Esophagus (tissue), 2 donors: ENCODE data around the gene ELFN2. TPM values are rescaled to one million over a fixed set of nuclear protein-coding genes. Genes with fewer than 3 reads are reported as not detected.

ENCODE experiments used
- H3K27ac ChIP-seq, 2 donors: one replicate each; pipeline ENCODE4 v1.5.1; 2013; ENCODE audit warnings: low read depth in 2 of 2, mild to moderate bottlenecking in 2 of 2, inconsistent platforms in 1 of 2, low read length in 1 of 2, moderate library complexity in 1 of 2
- H3K27me3 ChIP-seq, 2 donors: one replicate each; pipeline ENCODE4 v1.6.1; 2013; ENCODE audit warnings: low read length in 2 of 2, control low read depth in 1 of 2, mild to moderate bottlenecking in 1 of 2; ENCODE audit not compliant: insufficient read depth in 2 of 2, control insufficient read depth in 1 of 2
- H3K36me3 ChIP-seq, 2 donors: one replicate each; pipeline ENCODE4 v1.6.1; 2013; ENCODE audit warnings: low read length in 1 of 2; ENCODE audit not compliant: control insufficient read depth in 2 of 2, insufficient read depth in 2 of 2
- H3K4me1 ChIP-seq, 2 donors: one replicate each; pipeline ENCODE4 v1.6.1; 2013; ENCODE audit warnings: low read length in 1 of 2; ENCODE audit not compliant: control insufficient read depth in 2 of 2, insufficient read depth in 2 of 2
- H3K4me3 ChIP-seq, 2 donors: one replicate each; pipeline ENCODE4 v1.5.1; 2013; ENCODE audit warnings: low read length in 2 of 2, mild to moderate bottlenecking in 2 of 2, low read depth in 1 of 2, moderate library complexity in 1 of 2
- H3K9me3 ChIP-seq, 2 donors: one replicate each; pipeline ENCODE4 v1.6.1; 2013; ENCODE audit warnings: mild to moderate bottlenecking in 2 of 2, low read depth in 1 of 2, low read length in 1 of 2, moderate library complexity in 1 of 2; ENCODE audit not compliant: control insufficient read depth in 2 of 2, insufficient read depth in 1 of 2
- WGBS, 2 donors: extraction: QIAGEN DNeasy Blood & Tissue Kit; methylation state at CpG; one replicate each; pipeline ENCODE4 v1.1.7; 2013; 5-methylcytosine and 5-hydroxymethylcytosine counted together
- polyA plus RNA-seq, 2 donors: library from polyadenylated mRNA; stranded (reverse); fragments of 200-250 nt; gene quantifications; one replicate each; pipeline ENCODE4 v1.2.3, GENCODE V29; 2013
- donor health status: healthy with polysubstance abuse.
- donor health status: Bipolar disorder and iron deficiency.

The ELFN2 gene
- polyA plus RNA-seq, 2 donors, result 0.01 to 0.02 TPM

DNA sequence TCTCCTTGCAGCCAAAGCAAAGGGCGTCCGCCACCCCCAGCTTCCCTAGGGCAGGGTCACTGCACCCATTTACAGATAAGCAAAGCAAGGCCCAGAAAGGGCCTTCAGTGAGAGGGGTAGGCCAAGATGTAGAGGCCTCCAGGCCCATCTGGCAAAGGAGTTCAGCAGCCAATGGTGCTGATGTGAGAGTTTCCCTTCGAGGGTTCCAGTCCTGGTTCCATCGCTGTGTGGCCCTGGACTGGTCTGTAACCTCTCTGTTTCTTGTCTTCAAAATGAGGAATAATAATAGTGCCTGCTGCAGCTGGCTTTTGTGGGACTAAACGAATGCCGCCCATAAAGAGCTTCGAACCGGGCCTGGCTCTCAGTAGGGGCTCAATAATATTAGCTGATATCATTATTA lies 4.0 kb downstream of the ELFN2 start:
- no peak overlapping the region for H3K27ac ChIP-seq
- 84 to 96% methylated on average over 8 of the region's 8 CpGs for WGBS, 2 donors
- no peaks in the 10 kb centered on the region for H3K36me3 ChIP-seq
- peaks cover 0 to 2% of the 10 kb centered on the region in 2 donors for H3K9me3 ChIP-seq
- peaks cover 9 to 22% of the 10 kb centered on the region in 2 donors for H3K4me1 ChIP-seq
- H3K27me3 ChIP-seq, result peaks cover 8 to 35% of the 10 kb centered on the region in 2 donors
- H3K4me3 ChIP-seq, result no peak overlapping the region

DNA sequence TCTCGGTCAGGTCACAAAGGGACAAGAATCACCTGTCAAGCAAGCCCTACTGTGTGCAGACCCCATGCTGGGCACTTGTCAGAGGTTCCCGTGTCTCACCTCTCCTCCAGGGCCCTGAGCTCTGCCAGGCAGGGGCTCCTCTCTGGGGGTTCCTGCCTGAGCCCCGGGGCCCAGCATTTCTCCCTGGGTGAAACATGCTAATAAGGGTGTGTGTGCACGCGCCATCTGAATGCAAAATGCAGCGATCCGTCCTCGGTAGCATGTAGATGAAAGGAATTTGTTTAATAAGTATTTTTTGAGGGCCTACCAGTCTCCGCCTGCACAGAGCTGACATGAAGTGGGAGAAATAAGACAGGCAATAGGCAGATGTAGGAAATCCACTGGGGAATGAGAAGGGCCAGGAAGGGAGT lies 5.8 kb downstream of the ELFN2 start:
- Histone ChIP-seq H3K4me3 (no peak overlapping the region), H3K36me3 (no peaks in the 10 kb centered on the region), H3K27ac (no peak overlapping the region), H3K9me3 (peaks cover 0 to 2% of the 10 kb centered on the region in 2 donors), H3K4me1 (peaks cover 9 to 19% of the 10 kb centered on the region in 2 donors), H3K27me3 (peaks cover 8 to 21% of the 10 kb centered on the region in 2 donors)
- 58 to 68% methylated on average over 9 of the region's 9 CpGs for WGBS, 2 donors

- no peaks in the 10 kb centered on the region for H3K36me3 ChIP-seq
- WGBS, 2 donors, result 28 to 39% methylated on average over 18 of the region's 18 CpGs
- no peaks in the 10 kb centered on the region for H3K9me3 ChIP-seq
- H3K27ac ChIP-seq, result no peak overlapping the region
- H3K4me3 ChIP-seq, result no peak overlapping the region
- H3K27me3 ChIP-seq, result peaks cover 8 to 19% of the 10 kb centered on the region in 2 donors
- peaks cover 9 to 18% of the 10 kb centered on the region in 2 donors for H3K4me1 ChIP-seq
Measured at GRCh38 chr22:37420686-37421467, 6.4 kb downstream of the ELFN2 start.

DNA sequence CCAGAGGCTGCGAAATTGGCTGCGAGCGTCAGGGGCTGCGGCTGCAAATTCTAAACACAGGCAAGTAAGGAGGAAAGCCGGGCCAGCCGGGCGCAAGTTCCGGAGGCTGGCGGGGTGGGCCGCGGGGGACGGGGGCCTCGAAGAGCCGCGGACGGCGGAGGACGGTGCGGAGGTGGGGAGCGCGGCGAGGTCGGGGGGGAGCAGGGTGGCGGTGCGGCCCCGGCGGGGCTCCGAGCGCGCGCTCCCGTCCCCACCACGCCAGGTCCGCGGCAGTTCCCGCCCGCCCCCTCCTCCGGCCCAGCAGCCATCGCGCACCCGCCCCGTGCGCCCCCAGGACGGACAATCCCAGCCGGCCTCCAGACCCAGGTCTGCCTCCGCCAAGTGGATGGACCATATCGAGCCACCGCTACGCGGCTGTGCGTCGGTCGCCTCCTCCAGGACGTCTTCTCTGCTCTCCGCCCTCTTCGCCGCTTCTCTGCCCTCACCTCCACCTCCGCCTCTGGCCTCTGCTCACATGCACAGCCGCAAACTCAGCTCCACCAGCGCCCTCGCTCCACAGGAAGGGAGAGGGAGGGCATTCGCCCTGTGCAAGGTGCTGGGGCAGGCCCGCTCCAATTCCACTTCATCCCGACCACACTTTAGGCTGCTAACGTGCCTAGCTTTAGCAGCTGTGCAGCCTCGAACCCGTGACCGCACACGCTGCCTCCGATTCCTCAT lies 7.2 kb downstream of the ELFN2 start:
- Histone ChIP-seq H3K4me3 (peak overlapping the region in 1 of 2 donors; percentile 28), H3K9me3 (no peaks in the 10 kb centered on the region)
- 2 to 3% methylated on average over 33 to 70 of the region's 70 CpGs for WGBS, 2 donors

GRCh38 chr22:37419370-37419968 lies 7.8 kb downstream of the ELFN2 start:
- H3K4me3 ChIP-seq, result peak overlapping the region in 1 of 2 donors; percentile 28
- H3K36me3 ChIP-seq, result no peaks in the 10 kb centered on the region
- no peak overlapping the region for H3K27ac ChIP-seq
- 8 to 14% methylated on average over 40 to 43 of the region's 43 CpGs for WGBS, 2 donors
- H3K4me1 ChIP-seq, result peaks cover 9 to 18% of the 10 kb centered on the region in 2 donors
- no peaks in the 10 kb centered on the region for H3K9me3 ChIP-seq
- H3K27me3 ChIP-seq, result peaks cover 3 to 15% of the 10 kb centered on the region in 2 donors

More for the DNA sequence above, 7.2 kb downstream of the ELFN2 start:
- Histone ChIP-seq H3K4me1 (peaks cover 9 to 18% of the 10 kb centered on the region in 2 donors), H3K36me3 (no peaks in the 10 kb centered on the region), H3K27ac (no peak overlapping the region), H3K27me3 (peaks cover 3 to 16% of the 10 kb centered on the region in 2 donors)

DNA sequence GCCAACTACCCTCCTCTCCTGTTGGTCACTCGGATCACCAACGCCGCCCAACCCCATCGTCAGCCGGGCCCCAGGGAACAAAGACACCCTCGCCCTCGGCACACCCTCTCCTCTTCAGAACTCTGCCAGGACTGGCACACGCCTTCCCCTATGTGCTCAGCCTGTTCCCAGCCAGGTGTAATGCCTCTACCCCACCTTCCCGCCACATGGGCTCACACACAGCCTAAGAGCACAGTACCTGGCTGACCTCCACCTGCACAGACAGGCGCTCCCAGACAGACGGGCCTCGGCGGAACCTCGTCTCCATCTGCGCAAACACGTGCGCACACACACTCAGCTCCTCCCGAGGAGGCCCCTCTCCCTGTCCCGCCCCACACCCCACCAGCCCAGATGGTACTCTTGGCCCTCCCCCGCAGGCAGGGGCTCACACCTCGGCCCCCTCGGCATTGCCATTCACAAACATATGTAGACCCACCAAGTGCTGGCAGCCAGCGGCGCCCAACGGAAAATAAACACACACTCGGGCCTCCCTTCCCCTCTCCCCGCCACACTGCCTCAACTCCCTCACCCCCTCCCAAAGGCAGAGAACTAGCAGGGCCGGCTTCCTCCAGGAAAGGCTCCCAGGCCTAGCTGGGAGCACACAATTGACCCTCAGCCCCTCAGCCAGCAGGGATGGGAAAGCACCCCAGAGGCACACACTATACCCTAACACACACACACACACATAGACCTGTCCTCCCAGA lies 8.5 kb downstream of the ELFN2 start:
- H3K4me1 ChIP-seq, result peaks cover 9 to 18% of the 10 kb centered on the region in 2 donors
- H3K27me3 ChIP-seq, result peaks cover 3 to 15% of the 10 kb centered on the region in 2 donors
- H3K9me3 ChIP-seq, result no peaks in the 10 kb centered on the region
- 33 to 48% methylated on average over 28 of the region's 28 CpGs for WGBS, 2 donors
- H3K27ac ChIP-seq, result no peak overlapping the region
- H3K36me3 ChIP-seq, result no peaks in the 10 kb centered on the region
- H3K4me3 ChIP-seq, result no peak overlapping the region

DNA sequence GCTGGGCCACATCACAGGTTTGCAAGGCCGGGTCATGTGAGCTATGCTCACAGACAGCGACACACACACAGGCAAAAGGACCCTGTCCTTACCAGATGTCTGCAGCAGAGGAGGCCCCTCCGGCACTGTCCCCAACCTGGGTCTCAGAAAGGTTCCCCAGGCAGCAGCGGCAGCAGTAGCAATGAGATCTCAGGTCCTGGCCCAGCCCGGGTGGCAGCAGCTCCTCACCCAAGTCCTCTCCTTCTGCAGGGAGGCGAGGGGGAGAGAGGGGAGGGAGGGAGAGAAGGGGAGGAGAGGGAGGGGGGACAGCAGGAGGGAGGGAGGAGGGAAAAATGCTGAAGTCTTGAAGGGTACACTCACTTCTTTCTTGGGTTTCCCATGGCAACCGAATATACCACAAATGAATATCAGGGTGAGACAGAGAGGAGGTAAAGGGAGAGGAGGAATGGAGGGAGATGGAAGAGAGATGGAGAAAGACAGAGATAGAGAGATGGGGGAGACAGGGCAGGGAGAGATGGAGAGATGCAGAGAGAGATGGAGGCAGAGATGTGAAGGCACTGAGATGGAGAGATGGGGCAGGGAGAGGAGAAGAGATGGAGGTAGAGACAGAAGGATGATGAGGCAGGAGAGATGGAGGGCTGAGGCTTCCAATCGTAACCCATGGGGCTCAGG lies 9.5 kb downstream of the ELFN2 start:
- Histone ChIP-seq H3K36me3 (no peaks in the 10 kb centered on the region), H3K27ac (no peak overlapping the region), H3K4me3 (no peak overlapping the region), H3K27me3 (peaks cover 3 to 15% of the 10 kb centered on the region in 2 donors), H3K9me3 (no peaks in the 10 kb centered on the region), H3K4me1 (peaks cover 9 to 18% of the 10 kb centered on the region in 2 donors)
- WGBS, 2 donors, result 75 to 81% methylated on average over 7 to 8 of the region's 8 CpGs

GRCh38 chr22:37417264-37417663 lies 10.0 kb downstream of the ELFN2 start:
- Histone ChIP-seq H3K9me3 (no peaks in the 10 kb centered on the region), H3K27me3 (peaks cover 3 to 15% of the 10 kb centered on the region in 2 donors), H3K27ac (no peak overlapping the region), H3K36me3 (no peaks in the 10 kb centered on the region), H3K4me1 (peaks cover 9 to 18% of the 10 kb centered on the region in 2 donors), H3K4me3 (no peak overlapping the region)
- WGBS, 2 donors, result 75 to 85% methylated on average over 6 to 7 of the region's 7 CpGs
